T-helper 1 cell treated with Interleukin-12 subunit alpha and Interleukin-12 subunit beta and Interleukin-4 antibody, amounts not matched to agents 30 μg/mL and 1 μg/mL, for 36 hours (primary cell): ENCODE measurements around the gene STK36.

Source experiments
- H3K27ac Mint-ChIP-seq: one replicate; pipeline ENCODE4 v1.8.0; 2021; ENCODE audit warnings: mild to moderate bottlenecking, mixed read lengths
- H3K27me3 Mint-ChIP-seq: one replicate; pipeline ENCODE4 v1.8.0; 2021; ENCODE audit warnings: low read depth, mixed read lengths
- H3K36me3 Mint-ChIP-seq: one replicate; pipeline ENCODE4 v1.8.0; 2021; ENCODE audit warnings: low read depth, mixed read lengths
- H3K4me1 Mint-ChIP-seq: one replicate; pipeline ENCODE4 v1.8.0; 2021; ENCODE audit warnings: low read depth, mixed read lengths
- H3K4me3 Mint-ChIP-seq: one replicate; pipeline ENCODE4 v1.8.0; 2021; ENCODE audit warnings: mild to moderate bottlenecking, moderate library complexity, mixed read lengths
- H3K9me3 Mint-ChIP-seq: one replicate; pipeline ENCODE4 v1.8.0; 2021; ENCODE audit warnings: mixed read lengths

Gene STK36, protein sequence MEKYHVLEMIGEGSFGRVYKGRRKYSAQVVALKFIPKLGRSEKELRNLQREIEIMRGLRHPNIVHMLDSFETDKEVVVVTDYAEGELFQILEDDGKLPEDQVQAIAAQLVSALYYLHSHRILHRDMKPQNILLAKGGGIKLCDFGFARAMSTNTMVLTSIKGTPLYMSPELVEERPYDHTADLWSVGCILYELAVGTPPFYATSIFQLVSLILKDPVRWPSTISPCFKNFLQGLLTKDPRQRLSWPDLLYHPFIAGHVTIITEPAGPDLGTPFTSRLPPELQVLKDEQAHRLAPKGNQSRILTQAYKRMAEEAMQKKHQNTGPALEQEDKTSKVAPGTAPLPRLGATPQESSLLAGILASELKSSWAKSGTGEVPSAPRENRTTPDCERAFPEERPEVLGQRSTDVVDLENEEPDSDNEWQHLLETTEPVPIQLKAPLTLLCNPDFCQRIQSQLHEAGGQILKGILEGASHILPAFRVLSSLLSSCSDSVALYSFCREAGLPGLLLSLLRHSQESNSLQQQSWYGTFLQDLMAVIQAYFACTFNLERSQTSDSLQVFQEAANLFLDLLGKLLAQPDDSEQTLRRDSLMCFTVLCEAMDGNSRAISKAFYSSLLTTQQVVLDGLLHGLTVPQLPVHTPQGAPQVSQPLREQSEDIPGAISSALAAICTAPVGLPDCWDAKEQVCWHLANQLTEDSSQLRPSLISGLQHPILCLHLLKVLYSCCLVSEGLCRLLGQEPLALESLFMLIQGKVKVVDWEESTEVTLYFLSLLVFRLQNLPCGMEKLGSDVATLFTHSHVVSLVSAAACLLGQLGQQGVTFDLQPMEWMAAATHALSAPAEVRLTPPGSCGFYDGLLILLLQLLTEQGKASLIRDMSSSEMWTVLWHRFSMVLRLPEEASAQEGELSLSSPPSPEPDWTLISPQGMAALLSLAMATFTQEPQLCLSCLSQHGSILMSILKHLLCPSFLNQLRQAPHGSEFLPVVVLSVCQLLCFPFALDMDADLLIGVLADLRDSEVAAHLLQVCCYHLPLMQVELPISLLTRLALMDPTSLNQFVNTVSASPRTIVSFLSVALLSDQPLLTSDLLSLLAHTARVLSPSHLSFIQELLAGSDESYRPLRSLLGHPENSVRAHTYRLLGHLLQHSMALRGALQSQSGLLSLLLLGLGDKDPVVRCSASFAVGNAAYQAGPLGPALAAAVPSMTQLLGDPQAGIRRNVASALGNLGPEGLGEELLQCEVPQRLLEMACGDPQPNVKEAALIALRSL (N-terminal part only)

GRCh38 chr2:218671654-218672566, at the start of gene STK36, which contains the start of gene RNF25:
STK36 (plus strand) TSS chr2:218672086; CDS start chr2:218672830, 744 bp downstream.
RNF25 (minus strand) TSS chr2:218672002; CDS start chr2:218671970, 32 bp downstream.
- Mint-ChIP-seq H3K27me3 (no peaks in the 10 kb centered on the region), H3K4me1 (peaks cover 20% of the 10 kb centered on the region), H3K27ac (peak within 1 kb of the TSS; percentile 91), H3K9me3 (no peaks in the 10 kb centered on the region), H3K4me3 (peak within 1 kb of the TSS; percentile 98), H3K36me3 (peaks cover 6% of the 10 kb centered on the region)

GRCh38 chr2:218622606-218623365, 49.1 kb upstream of the STK36 start:
- Mint-ChIP-seq H3K4me1 (no peaks in the 10 kb centered on the region), H3K36me3 (no peaks in the 10 kb centered on the region), H3K27me3 (no peaks in the 10 kb centered on the region), H3K4me3 (no peak overlapping the region), H3K27ac (no peak overlapping the region), H3K9me3 (no peaks in the 10 kb centered on the region)

DNA sequence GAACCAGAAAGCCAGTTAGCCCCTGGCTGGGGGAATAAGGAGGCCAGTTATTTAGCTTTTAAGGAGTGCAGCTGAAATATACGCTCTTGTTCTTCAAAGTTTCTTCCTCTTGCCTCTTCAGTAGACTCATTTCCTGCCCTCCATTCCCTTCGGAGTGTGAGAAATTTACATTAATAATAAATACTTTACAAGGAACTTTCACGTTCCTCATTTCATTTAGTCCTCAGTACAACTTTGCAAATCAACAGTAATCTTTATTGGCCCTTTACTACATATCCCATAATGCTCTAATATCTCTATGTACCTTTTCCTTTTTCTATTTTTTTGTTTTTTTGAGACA, 48.5 kb upstream of the STK36 start:
- no peak overlapping the region for H3K4me3 Mint-ChIP-seq
- no peaks in the 10 kb centered on the region for H3K9me3 Mint-ChIP-seq
- no peak overlapping the region for H3K27ac Mint-ChIP-seq
- H3K27me3 Mint-ChIP-seq: no peaks in the 10 kb centered on the region
- no peaks in the 10 kb centered on the region for H3K4me1 Mint-ChIP-seq
- no peaks in the 10 kb centered on the region for H3K36me3 Mint-ChIP-seq

GRCh38 chr2:218626369-218626768, 45.5 kb upstream of the STK36 start:
- H3K4me3 Mint-ChIP-seq: no peak overlapping the region
- no peaks in the 10 kb centered on the region for H3K9me3 Mint-ChIP-seq
- H3K36me3 Mint-ChIP-seq: no peaks in the 10 kb centered on the region
- H3K27me3 Mint-ChIP-seq: no peaks in the 10 kb centered on the region
- no peak overlapping the region for H3K27ac Mint-ChIP-seq
- no peaks in the 10 kb centered on the region for H3K4me1 Mint-ChIP-seq

DNA sequence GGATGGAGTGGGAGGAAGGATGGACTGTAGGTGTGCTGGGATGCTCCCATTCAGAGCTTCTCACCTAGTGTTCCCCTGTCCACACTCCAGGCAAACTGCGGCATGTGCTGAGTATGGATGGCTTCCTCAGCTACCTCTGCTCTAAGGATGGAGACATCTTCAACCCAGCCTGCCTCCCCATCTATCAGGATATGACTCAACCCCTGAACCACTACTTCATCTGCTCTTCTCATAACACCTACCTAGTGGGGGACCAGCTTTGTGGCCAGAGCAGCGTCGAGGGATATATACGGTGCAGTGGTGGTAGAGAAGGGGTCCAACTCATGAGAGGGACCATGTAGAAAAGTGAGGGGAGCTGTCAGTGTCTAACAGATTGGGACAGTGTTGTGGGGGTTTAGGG, 43.9 kb upstream of the STK36 start:
- Mint-ChIP-seq H3K4me1 (no peaks in the 10 kb centered on the region), H3K36me3 (peaks cover 3% of the 10 kb centered on the region), H3K9me3 (no peaks in the 10 kb centered on the region), H3K27me3 (no peaks in the 10 kb centered on the region), H3K4me3 (no peak overlapping the region), H3K27ac (no peak overlapping the region)

- Mint-ChIP-seq H3K27me3 (no peaks in the 10 kb centered on the region), H3K4me3 (no peak overlapping the region), H3K36me3 (peaks cover 19% of the 10 kb centered on the region), H3K4me1 (no peaks in the 10 kb centered on the region), H3K9me3 (no peaks in the 10 kb centered on the region), H3K27ac (no peak overlapping the region)
Observed at GRCh38 chr2:218631837-218632236, 40.0 kb upstream of the STK36 start.

- H3K4me3 Mint-ChIP-seq: no peak overlapping the region
- H3K27ac Mint-ChIP-seq: no peak overlapping the region
- H3K4me1 Mint-ChIP-seq: no peaks in the 10 kb centered on the region
- H3K27me3 Mint-ChIP-seq: no peaks in the 10 kb centered on the region
- peaks cover 35% of the 10 kb centered on the region for H3K36me3 Mint-ChIP-seq
- H3K9me3 Mint-ChIP-seq: no peaks in the 10 kb centered on the region
Observed at GRCh38 chr2:218635719-218636118, 36.2 kb upstream of the STK36 start.

- no peaks in the 10 kb centered on the region for H3K9me3 Mint-ChIP-seq
- H3K4me3 Mint-ChIP-seq: no peak overlapping the region
- no peak overlapping the region for H3K27ac Mint-ChIP-seq
- H3K4me1 Mint-ChIP-seq: no peaks in the 10 kb centered on the region
- no peaks in the 10 kb centered on the region for H3K27me3 Mint-ChIP-seq
- H3K36me3 Mint-ChIP-seq: peaks cover 37% of the 10 kb centered on the region
Observed at GRCh38 chr2:218638372-218638771, 33.5 kb upstream of the STK36 start.

DNA sequence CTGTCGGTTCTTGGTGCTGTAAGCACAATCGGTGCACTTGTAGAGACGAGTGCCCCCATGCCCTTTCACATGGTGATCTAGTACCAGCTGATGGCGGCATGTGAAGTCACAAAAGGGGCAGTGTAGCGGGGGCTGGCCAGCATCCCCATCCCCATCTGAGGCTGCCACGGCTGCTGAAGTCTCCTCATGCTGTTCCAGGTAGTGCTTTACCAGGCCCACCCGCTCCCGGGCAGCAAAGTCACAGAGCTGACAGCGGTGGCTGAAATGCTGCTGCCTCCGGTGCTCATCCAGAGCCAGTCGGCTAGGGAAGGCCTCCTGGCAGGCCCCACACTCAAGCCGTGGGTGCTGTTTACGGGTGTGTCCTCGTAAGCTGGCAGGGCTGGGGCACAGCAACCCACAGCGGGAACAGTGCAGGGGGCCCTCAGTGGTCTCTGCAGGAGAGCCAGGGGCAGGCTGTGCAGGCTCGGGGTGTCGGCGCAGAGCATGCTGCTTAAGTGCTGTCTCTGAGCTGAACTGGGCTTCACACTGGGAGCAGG, 29.7 kb upstream of the STK36 start:
- Mint-ChIP-seq H3K27me3 (no peaks in the 10 kb centered on the region), H3K27ac (no peak overlapping the region), H3K9me3 (no peaks in the 10 kb centered on the region), H3K4me1 (no peaks in the 10 kb centered on the region), H3K36me3 (peaks cover 35% of the 10 kb centered on the region), H3K4me3 (no peak overlapping the region)

DNA sequence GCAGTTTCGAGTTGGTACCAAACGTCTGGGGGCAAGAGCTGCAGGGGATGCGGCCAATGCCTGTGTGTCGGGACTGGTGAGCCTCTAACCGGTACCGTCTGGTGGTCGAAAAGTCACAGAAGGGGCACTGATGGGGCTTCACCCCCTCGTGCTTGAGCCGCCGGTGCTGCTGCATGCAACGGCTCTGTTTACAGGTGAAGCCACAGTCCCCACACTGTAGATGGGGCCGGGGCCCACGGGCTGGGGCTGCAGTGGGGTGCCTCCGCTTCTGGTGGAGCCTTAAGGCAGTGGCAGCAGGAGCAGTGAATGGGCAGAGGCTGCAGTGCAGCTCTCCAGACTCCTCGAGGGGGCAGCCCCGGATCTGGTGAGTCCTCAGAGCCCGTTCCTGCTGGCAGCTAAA, 29.1 kb upstream of the STK36 start:
- H3K27me3 Mint-ChIP-seq: no peaks in the 10 kb centered on the region
- no peak overlapping the region for H3K27ac Mint-ChIP-seq
- H3K9me3 Mint-ChIP-seq: no peaks in the 10 kb centered on the region
- H3K36me3 Mint-ChIP-seq: peaks cover 31% of the 10 kb centered on the region
- no peaks in the 10 kb centered on the region for H3K4me1 Mint-ChIP-seq
- H3K4me3 Mint-ChIP-seq: no peak overlapping the region

DNA sequence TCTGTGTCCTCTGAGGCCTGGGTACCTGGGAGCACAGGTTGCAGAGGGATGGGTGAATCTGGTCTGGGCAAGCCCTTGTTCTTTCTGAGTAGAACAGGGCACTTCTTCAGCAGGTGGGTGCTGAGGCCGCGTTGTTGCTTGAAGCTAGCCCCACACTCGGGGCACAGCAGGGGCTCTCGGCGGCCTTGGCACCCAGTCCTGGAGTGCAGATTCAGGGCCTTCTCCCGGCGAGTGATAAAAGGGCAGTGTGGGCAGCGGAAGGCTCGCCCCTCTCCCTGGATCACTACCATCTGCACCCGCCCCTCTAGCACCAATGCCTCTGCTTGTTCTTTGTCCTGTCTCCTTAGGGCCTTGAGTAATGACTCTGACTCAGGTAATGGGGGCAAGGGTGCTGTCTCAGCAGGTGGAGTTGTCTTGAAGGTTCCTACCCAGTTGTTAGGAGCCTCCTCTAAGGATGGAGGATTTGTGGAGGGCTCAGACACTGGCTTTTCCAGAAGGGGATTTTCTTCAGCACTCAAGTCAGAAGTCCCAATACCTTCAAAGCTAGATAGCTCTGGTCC, 28.1 kb upstream of the STK36 start:
- H3K27ac Mint-ChIP-seq: no peak overlapping the region
- H3K4me3 Mint-ChIP-seq: no peak overlapping the region
- peaks cover 38% of the 10 kb centered on the region for H3K36me3 Mint-ChIP-seq

GRCh38 chr2:218644721-218645120, 27.2 kb upstream of the STK36 start:
- no peaks in the 10 kb centered on the region for H3K9me3 Mint-ChIP-seq
- no peak overlapping the region for H3K27ac Mint-ChIP-seq
- no peak overlapping the region for H3K4me3 Mint-ChIP-seq
- H3K27me3 Mint-ChIP-seq: no peaks in the 10 kb centered on the region
- H3K4me1 Mint-ChIP-seq: peaks cover 2% of the 10 kb centered on the region
- H3K36me3 Mint-ChIP-seq: peaks cover 43% of the 10 kb centered on the region

More for the DNA sequence above, 28.1 kb upstream of the STK36 start:
- Mint-ChIP-seq H3K9me3 (no peaks in the 10 kb centered on the region), H3K4me1 (peaks cover 2% of the 10 kb centered on the region), H3K27me3 (no peaks in the 10 kb centered on the region)

- Mint-ChIP-seq H3K4me1 (peaks cover 2% of the 10 kb centered on the region), H3K27me3 (no peaks in the 10 kb centered on the region), H3K4me3 (no peak overlapping the region), H3K27ac (no peak overlapping the region), H3K9me3 (no peaks in the 10 kb centered on the region), H3K36me3 (peaks cover 45% of the 10 kb centered on the region)
Observed at GRCh38 chr2:218645126-218645525, 26.8 kb upstream of the STK36 start.
